ENCODE data around the gene CAPN10. TPM values are rescaled to one million over a fixed set of nuclear protein-coding genes. Genes with fewer than 3 reads are reported as not detected.
"Not testable (repeated sequence)": the region's sequence is repeated elsewhere in the genome, so short reads cannot be mapped to it uniquely, and the experiment has no call there.

CAPN10 gene
- total RNA-seq, 4 donors from 2014 or later = 41.9 to 118 (median 48.7) TPM

GRCh38 chr2:240614391-240614790 lies 27.9 kb downstream of the CAPN10 start:
- 60 to 97% methylated on average over 1 to 9 of the region's 9 CpGs for WGBS, 2 donors (ENCODE audit: low coverage in 1 of 2)
- H3K4me3 ChIP-seq = no peak overlapping the region
- H3K27ac ChIP-seq = no peak overlapping the region
- peaks cover 0 to 8% (median 2%) of the 10 kb centered on the region in 4 donors for H3K4me1 ChIP-seq
- H3K27me3 ChIP-seq = no peaks in the 10 kb centered on the region
- no peak for TF ChIP-seq EP300 (IDR thresholded peaks at IDR 0.05; ENCODE audit: low read depth)
- TF ChIP-seq POLR2AphosphoS5 (IDR thresholded peaks at IDR 0.05) = no peak
- TF ChIP-seq CTCF (IDR thresholded peaks at IDR 0.05) = no peak
- no peak for TF ChIP-seq POLR2A (IDR thresholded peaks at IDR 0.05)
- intact Hi-C loops (cut with DNase I; ENCODE audit: low total_unique reads) (no loop called here), in situ Hi-C loops (cut with MboI; ENCODE audit: low pct_ligation_motif_present in 1 of 4, low pct_unique_long_range_greater_than_20kb in 1 of 4, low sequenced_read_pairs in 3 of 4) (no loop called here)
- H3K9me3 ChIP-seq = no peaks in the 10 kb centered on the region
- no peak for DNase-seq
- peaks cover 0 to 17% (median 2%) of the 10 kb centered on the region in 4 donors for H3K36me3 ChIP-seq

- Histone ChIP-seq H3K4me3 (no peak overlapping the region), H3K4me1 (peaks cover 0 to 8% (median 2%) of the 10 kb centered on the region in 4 donors), H3K27ac (no peak overlapping the region), H3K36me3 (peaks cover 0 to 17% (median 2%) of the 10 kb centered on the region in 4 donors), H3K9me3 (no peaks in the 10 kb centered on the region), H3K27me3 (no peaks in the 10 kb centered on the region)
- DNase-seq = no peak
- 90 to 91% methylated on average over 2 of the region's 2 CpGs for WGBS, 2 donors (ENCODE audit: low coverage in 1 of 2)
- in situ Hi-C loops (cut with MboI; ENCODE audit: low pct_ligation_motif_present in 1 of 4, low pct_unique_long_range_greater_than_20kb in 1 of 4, low sequenced_read_pairs in 3 of 4) = no loop called here
- intact Hi-C loops (cut with DNase I; ENCODE audit: low total_unique reads) = no loop called here
- TF ChIP-seq POLR2A (IDR thresholded peaks at IDR 0.05) (no peak), POLR2AphosphoS5 (IDR thresholded peaks at IDR 0.05) (no peak), CTCF (IDR thresholded peaks at IDR 0.05) (no peak), EP300 (IDR thresholded peaks at IDR 0.05; ENCODE audit: low read depth) (no peak)
These were observed 28.9 kb downstream of the CAPN10 start for GRCh38 chr2:240615396-240615795.

GRCh38 chr2:240615820-240616547 lies 29.4 kb downstream of the CAPN10 start:
- no peak for TF ChIP-seq POLR2A (IDR thresholded peaks at IDR 0.05)
- TF ChIP-seq CTCF (IDR thresholded peaks at IDR 0.05) = no peak
- no peak for TF ChIP-seq EP300 (IDR thresholded peaks at IDR 0.05; ENCODE audit: low read depth)
- no peak for TF ChIP-seq POLR2AphosphoS5 (IDR thresholded peaks at IDR 0.05)
- Histone ChIP-seq H3K9me3 (no peaks in the 10 kb centered on the region), H3K4me1 (peaks cover 0 to 14% (median 2%) of the 10 kb centered on the region in 4 donors), H3K36me3 (peaks cover 0 to 17% (median 2%) of the 10 kb centered on the region in 4 donors), H3K27ac (no peak overlapping the region), H3K4me3 (no peak overlapping the region), H3K27me3 (no peaks in the 10 kb centered on the region)
- WGBS, 2 donors (ENCODE audit: low coverage in 1 of 2) = 75 to 92% methylated on average over 2 to 20 of the region's 20 CpGs
- in situ Hi-C loops (cut with MboI; ENCODE audit: low pct_ligation_motif_present in 1 of 4, low pct_unique_long_range_greater_than_20kb in 1 of 4, low sequenced_read_pairs in 3 of 4) = no loop called here
- peak; percentile 5 for DNase-seq
- intact Hi-C loops (cut with DNase I; ENCODE audit: low total_unique reads) = no loop called here

GRCh38 chr2:240616860-240617666 lies 30.5 kb downstream of the CAPN10 start:
- WGBS, 2 donors (ENCODE audit: low coverage in 1 of 2) = 85 to 100% methylated on average over 1 to 5 of the region's 5 CpGs
- peaks cover 0 to 17% (median 2%) of the 10 kb centered on the region in 4 donors for H3K36me3 ChIP-seq
- H3K4me1 ChIP-seq; in situ Hi-C loops (cut with MboI; ENCODE audit: low pct_ligation_motif_present in 1 of 4, low pct_unique_long_range_greater_than_20kb in 1 of 4, low sequenced_read_pairs in 3 of 4); H3K27me3 ChIP-seq; H3K27ac ChIP-seq; H3K4me3 ChIP-seq; H3K9me3 ChIP-seq; intact Hi-C loops (cut with DNase I; ENCODE audit: low total_unique reads): not testable (repeated sequence)
- DNase-seq = peak; percentile 8
